Left ventricle myocardium inferior (tissue), 1 donor: ENCODE results near the gene DAP3. TPM values are rescaled to one million over a fixed set of nuclear protein-coding genes. Genes with fewer than 3 reads are reported as not detected.
"Not testable (repeated sequence)": the region's sequence is repeated elsewhere in the genome, so short reads cannot be mapped to it uniquely, and the experiment has no call there.

Experiments
- DNase-seq: peaks from one replicate; pipeline ENCODE4 v3.0.0-alpha.2; 2020
- H3K27ac ChIP-seq: fragments of 200-600 bp; replicated peaks from 2 replicates; pipeline ENCODE4 v1.8.0; 2021
- H3K27me3 ChIP-seq: fragments of 200-600 bp; 2 replicates; pipeline ENCODE4 v1.8.0; 2021; ENCODE audit warnings: low read depth
- H3K36me3 ChIP-seq: fragments of 200-600 bp; 2 replicates; pipeline ENCODE4 v1.8.0; 2021
- H3K4me1 ChIP-seq: fragments of 200-600 bp; 2 replicates; pipeline ENCODE4 v1.8.0; 2021
- H3K4me3 ChIP-seq: fragments of 200-600 bp; 2 replicates; pipeline ENCODE4 v1.8.0; 2021; ENCODE audit warnings: mild to moderate bottlenecking, moderate library complexity
- H3K9me3 ChIP-seq: fragments of 200-600 bp; replicated peaks from 2 replicates; pipeline ENCODE4 v1.8.0; 2021
- CTCF ChIP-seq: fragments of 200-600 bp; IDR thresholded peaks from 2 replicates; pipeline ENCODE4 v1.8.0; 2021; ENCODE audit warnings: antibody characterized with exemption, mild to moderate bottlenecking, borderline replicate concordance
- intact Hi-C: fragments of 100-400 bp; cut with micrococcal nuclease; formaldehyde crosslinking; loops from one replicate; pipeline ENCODE4 v1.11.0; 2022
- long read RNA-seq: library from polyadenylated mRNA; unstranded; transcript quantifications from one replicate; pipeline ENCODE4 v2.0.0, GENCODE V29; 2021
- total RNA-seq: library from RNA; stranded (reverse); fragmentation: NEBNext Ultra II Directional; extraction: Animal tissue kit (Norgen Biotek cat#: 25700); gene quantifications from one replicate; pipeline ENCODE4 v1.2.1, GENCODE V29; 2021
- donor health status: DM: no; HTN: yes; CAD: no; lungs with severe emphysema.

Gene DAP3
- total RNA-seq, result 107 TPM
- long read RNA-seq, transcript DAP3-203 (12 exons, 1,470 nt), result minor isoform, 6 of 122 reads
- long read RNA-seq, transcript DAP3-202 (13 exons, 2,089 nt), result major isoform, 69 of 122 reads
- long read RNA-seq, transcript DAP3-201 (13 exons, 1,649 nt), result minor isoform, 12 of 122 reads
- long read RNA-seq, partial matches to known transcripts, result 7 of 122 reads
- long read RNA-seq, other reads (novel, unspliced or antisense), result 26 of 122 reads

- peak; percentile 85 for DNase-seq
- intact Hi-C loops, result not testable (repeated sequence)
Measured at GRCh38 chr1:155689081-155689607, at the start of gene DAP3. TSS of gene DAP3 (plus strand) at chr1:155689091. CDS start at chr1:155709780, 20,689 bp downstream.

GRCh38 chr1:155640367-155640766, 48.5 kb upstream of the DAP3 start:
- Histone ChIP-seq H3K9me3 (peaks cover 27% of the 10 kb centered on the region), H3K4me3 (no peak overlapping the region), H3K4me1 (peaks cover 11% of the 10 kb centered on the region), H3K36me3 (no peaks in the 10 kb centered on the region), H3K27me3 (no peaks in the 10 kb centered on the region), H3K27ac (no peak overlapping the region)
- DNase-seq, result no peak
- no peak for TF ChIP-seq CTCF
- intact Hi-C loops, result no loop called here

More at GRCh38 chr1:155689081-155689607, at the start of gene DAP3:
- not testable (repeated sequence) for H3K27me3 ChIP-seq, H3K9me3 ChIP-seq
- Histone ChIP-seq H3K4me1 (peaks cover 85% of the 10 kb centered on the region), H3K36me3 (peaks cover 18% of the 10 kb centered on the region), H3K4me3 (peak within 1 kb of the TSS; percentile 97), H3K27ac (peak within 1 kb of the TSS; percentile 99)

- intact Hi-C loops, DNase-seq, H3K36me3 ChIP-seq, H3K4me3 ChIP-seq, H3K27ac ChIP-seq, H3K27me3 ChIP-seq: not testable (repeated sequence)
- peaks cover 17% of the 10 kb centered on the region for H3K4me1 ChIP-seq
- H3K9me3 ChIP-seq, result peaks cover 27% of the 10 kb centered on the region
Measured at GRCh38 chr1:155642559-155643180, 46.2 kb upstream of the DAP3 start.

GRCh38 chr1:155643230-155643629, 45.7 kb upstream of the DAP3 start:
- intact Hi-C loops, result no loop called here
- Histone ChIP-seq H3K4me1 (peaks cover 17% of the 10 kb centered on the region), H3K27ac (no peak overlapping the region), H3K4me3 (no peak overlapping the region), H3K27me3 (no peaks in the 10 kb centered on the region), H3K9me3 (peaks cover 27% of the 10 kb centered on the region), H3K36me3 (no peaks in the 10 kb centered on the region)
- no peak for DNase-seq
- no peak for TF ChIP-seq CTCF

- H3K9me3 ChIP-seq, result peaks cover 27% of the 10 kb centered on the region
- TF ChIP-seq CTCF, result no peak
- intact Hi-C loops, result no loop called here
- H3K4me1 ChIP-seq, result peaks cover 21% of the 10 kb centered on the region
- peaks cover 5% of the 10 kb centered on the region for H3K27me3 ChIP-seq
- no peaks in the 10 kb centered on the region for H3K36me3 ChIP-seq
- no peak for DNase-seq
- no peak overlapping the region for H3K4me3 ChIP-seq
- no peak overlapping the region for H3K27ac ChIP-seq
Measured at GRCh38 chr1:155645034-155645598, 43.8 kb upstream of the DAP3 start.

- intact Hi-C loops, result no loop called here
- DNase-seq, result peak; percentile 24
- Histone ChIP-seq H3K27me3 (peaks cover 6% of the 10 kb centered on the region), H3K4me1 (peaks cover 21% of the 10 kb centered on the region), H3K4me3 (no peak overlapping the region), H3K9me3 (peaks cover 27% of the 10 kb centered on the region), H3K27ac (peak overlapping the region; percentile 8), H3K36me3 (no peaks in the 10 kb centered on the region)
- TF ChIP-seq CTCF, result no peak
Measured at GRCh38 chr1:155645648-155646047, 43.2 kb upstream of the DAP3 start.
